NT2/D1 (cell line): ENCODE measurements around the gene PRPF40B.

Experiments used
- YY1 ChIP-seq: IDR thresholded peaks from 2 replicates; pipeline ENCODE4 v1.6.1; 2011; ENCODE audit not compliant: insufficient read length, insufficient read depth
- ZNF274 ChIP-seq: IDR thresholded peaks from 2 replicates; pipeline ENCODE4 v1.6.1; 2011; ENCODE audit warnings: mild to moderate bottlenecking, low read depth, low read length

DNA sequence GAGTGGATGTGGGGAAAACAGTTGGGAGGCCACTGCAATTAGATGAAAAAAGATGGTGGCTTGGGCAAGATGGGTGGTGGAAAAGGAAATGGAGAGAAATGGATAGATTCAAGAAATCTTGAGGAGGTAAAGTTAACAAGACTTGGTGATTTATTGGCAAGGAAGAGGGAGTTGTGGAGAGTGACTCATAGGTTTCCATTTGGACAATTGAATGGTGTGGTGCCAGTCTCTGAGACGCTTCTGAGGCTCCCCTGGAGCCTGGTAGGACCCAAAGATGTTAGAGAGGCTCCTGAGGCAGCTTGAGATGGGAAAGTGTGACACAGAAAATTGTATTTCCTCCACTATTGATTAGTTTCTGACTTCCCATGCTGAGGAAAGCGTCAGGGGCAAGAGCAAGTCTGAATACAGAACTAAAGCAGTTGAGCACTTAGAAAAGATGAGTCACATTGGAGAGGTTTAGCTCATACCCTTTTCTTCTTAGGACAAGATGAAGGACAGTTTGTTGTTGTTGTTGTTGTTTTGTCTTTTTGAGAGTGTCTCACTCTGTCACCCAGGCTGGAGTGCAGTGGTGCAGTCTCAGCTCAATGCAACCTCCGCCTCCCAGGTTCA is 4.5 kb downstream of the PRPF40B start:
- TF ChIP-seq ZNF274, result no peak
- no peak for TF ChIP-seq YY1
